Upper lobe of left lung (tissue), 4 donors: ENCODE data around the gene CPTP.

Experiments used
- EP300 ChIP-seq, 4 donors: sonication (generic); formaldehyde crosslinking; IDR thresholded peaks; one replicate each; pipeline ENCODE4 v1.5.1; 2017; ENCODE audit warnings: antibody characterized with exemption in 4 of 4, control low read depth in 2 of 4
- POLR2A ChIP-seq, 4 donors: fragments of 450-650 bp; IDR thresholded peaks; one replicate each; pipeline ENCODE4 v1.5.1; 2016 to 2017; ENCODE audit warnings: antibody characterized with exemption in 4 of 4, mild to moderate bottlenecking in 2 of 4
- POLR2AphosphoS5 ChIP-seq, 2 donors: sonication (generic); formaldehyde crosslinking; IDR thresholded peaks; one replicate each; pipeline ENCODE4 v1.5.1; 2017; ENCODE audit warnings: antibody characterized with exemption in 2 of 2
- TF ChIP-seq, protein P1 (sequence below), 6 experiments: fragments of 450-650 bp in 4 of 6; fragments of 200-600 bp in 2 of 6; sonication (generic) in 2 of 6; IDR thresholded peaks; one replicate each; pipeline ENCODE4 v1.5.1; 2016 to 2019; ENCODE audit warnings: antibody characterized with exemption in 6 of 6

DNA sequence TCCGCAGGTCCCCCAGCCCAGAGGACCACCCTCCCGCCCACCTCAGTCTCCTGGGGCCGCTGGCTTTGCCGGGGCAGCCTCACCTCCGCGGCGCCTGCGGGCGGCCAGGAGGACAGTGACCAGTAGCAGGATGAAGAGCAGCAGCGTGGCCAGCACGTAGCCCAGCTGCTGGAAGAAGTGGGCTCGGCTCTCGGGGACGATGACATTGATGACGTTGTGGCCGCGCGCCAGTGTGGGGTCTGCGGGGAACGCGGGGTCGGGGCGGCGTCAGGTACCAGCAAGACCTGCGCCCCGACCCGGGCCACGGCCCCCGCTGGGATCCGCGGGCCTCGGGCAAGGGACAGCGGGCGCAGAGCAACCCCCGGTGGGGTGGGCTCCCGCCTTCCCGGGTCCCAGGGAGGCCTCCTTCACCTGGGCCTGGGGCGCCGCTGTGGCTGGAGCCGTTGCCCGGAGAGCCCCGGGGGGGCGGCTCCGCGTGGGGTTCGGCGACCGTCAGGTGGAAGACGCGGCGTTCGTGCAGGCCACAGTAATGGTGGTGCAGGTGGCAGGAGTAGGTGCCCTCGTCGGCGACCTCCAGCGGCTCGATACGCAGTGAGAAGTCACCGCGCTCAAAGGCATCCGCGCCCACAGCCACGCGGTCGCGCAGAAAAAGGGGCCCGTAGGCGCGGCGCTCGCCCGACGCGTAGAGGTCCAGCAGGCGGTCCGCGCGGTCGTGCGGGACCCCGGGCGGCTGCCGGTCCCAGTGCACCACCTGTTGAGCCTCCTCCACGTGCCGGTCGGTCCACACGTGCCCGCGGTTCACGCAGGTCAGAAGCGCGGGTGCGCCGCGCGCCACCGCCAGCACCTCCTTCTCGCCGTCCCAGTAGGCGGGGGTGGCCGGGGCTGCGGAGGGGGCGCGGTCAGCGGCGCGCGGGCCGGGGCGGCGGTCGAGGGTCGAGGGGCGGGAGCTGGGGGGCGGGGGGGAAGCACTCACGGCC, 30.0 kb downstream of the CPTP start:
- no peak for TF ChIP-seq EP300 (IDR thresholded peaks at IDR 0.05)
- peak in 1 of 4 donors; percentile 5 for TF ChIP-seq POLR2A (IDR thresholded peaks at IDR 0.05)
- TF ChIP-seq, protein P1, sequence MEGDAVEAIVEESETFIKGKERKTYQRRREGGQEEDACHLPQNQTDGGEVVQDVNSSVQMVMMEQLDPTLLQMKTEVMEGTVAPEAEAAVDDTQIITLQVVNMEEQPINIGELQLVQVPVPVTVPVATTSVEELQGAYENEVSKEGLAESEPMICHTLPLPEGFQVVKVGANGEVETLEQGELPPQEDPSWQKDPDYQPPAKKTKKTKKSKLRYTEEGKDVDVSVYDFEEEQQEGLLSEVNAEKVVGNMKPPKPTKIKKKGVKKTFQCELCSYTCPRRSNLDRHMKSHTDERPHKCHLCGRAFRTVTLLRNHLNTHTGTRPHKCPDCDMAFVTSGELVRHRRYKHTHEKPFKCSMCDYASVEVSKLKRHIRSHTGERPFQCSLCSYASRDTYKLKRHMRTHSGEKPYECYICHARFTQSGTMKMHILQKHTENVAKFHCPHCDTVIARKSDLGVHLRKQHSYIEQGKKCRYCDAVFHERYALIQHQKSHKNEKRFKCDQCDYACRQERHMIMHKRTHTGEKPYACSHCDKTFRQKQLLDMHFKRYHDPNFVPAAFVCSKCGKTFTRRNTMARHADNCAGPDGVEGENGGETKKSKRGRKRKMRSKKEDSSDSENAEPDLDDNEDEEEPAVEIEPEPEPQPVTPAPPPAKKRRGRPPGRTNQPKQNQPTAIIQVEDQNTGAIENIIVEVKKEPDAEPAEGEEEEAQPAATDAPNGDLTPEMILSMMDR (IDR thresholded peaks at IDR 0.05): no peak
- TF ChIP-seq POLR2AphosphoS5 (IDR thresholded peaks at IDR 0.05): no peak
